ENCODE results near the gene FEZ2.

The FEZ2 gene

GRCh38 chr2:36561237-36561944, 36.6 kb downstream of the FEZ2 start:
- DNase-seq = peak in 1 of 14 donors; percentile 24

GRCh38 chr2:36560726-36561125, 37.2 kb downstream of the FEZ2 start:
- no peak for DNase-seq

GRCh38 chr2:36559221-36559942, 38.6 kb downstream of the FEZ2 start:
- no peak for DNase-seq

GRCh38 chr2:36556842-36557241, 41.1 kb downstream of the FEZ2 start:
- DNase-seq = no peak

- DNase-seq = no peak
These were observed 42.2 kb downstream of the FEZ2 start for GRCh38 chr2:36555789-36556188.

- no peak for DNase-seq
These were observed 43.4 kb downstream of the FEZ2 start for GRCh38 chr2:36554531-36554930.

GRCh38 chr2:36553683-36554082, 44.3 kb downstream of the FEZ2 start:
- no peak for DNase-seq

GRCh38 chr2:36550006-36550405, 48.0 kb downstream of the FEZ2 start:
- no peak for DNase-seq

GRCh38 chr2:36549165-36549574, 48.8 kb downstream of the FEZ2 start:
- DNase-seq = no peak

GRCh38 chr2:36547906-36548305, 50.1 kb downstream of the FEZ2 start:
- DNase-seq = no peak

- DNase-seq = no peak
These were observed 52.0 kb downstream of the FEZ2 start for GRCh38 chr2:36545871-36546416.

- no peak for DNase-seq
These were observed 53.2 kb downstream of the FEZ2 start for GRCh38 chr2:36544638-36545338.

- DNase-seq = no peak
These were observed 55.9 kb downstream of the FEZ2 start for GRCh38 chr2:36541891-36542595.

- no peak for DNase-seq
These were observed 56.8 kb downstream of the FEZ2 start for GRCh38 chr2:36540986-36541754.

- no peak for DNase-seq
These were observed 58.3 kb downstream of the FEZ2 start for GRCh38 chr2:36539631-36540030.

GRCh38 chr2:36538335-36538734, 59.6 kb downstream of the FEZ2 start:
- no peak for DNase-seq

GRCh38 chr2:36536776-36537175, 61.2 kb downstream of the FEZ2 start:
- DNase-seq = no peak

GRCh38 chr2:36535099-36535498, 62.9 kb downstream of the FEZ2 start:
- DNase-seq = no peak

- DNase-seq = no peak
These were observed 63.6 kb downstream of the FEZ2 start for GRCh38 chr2:36534275-36534799.

- no peak for DNase-seq
These were observed 67.0 kb downstream of the FEZ2 start for GRCh38 chr2:36530983-36531354.

- DNase-seq = no peak
These were observed 67.6 kb downstream of the FEZ2 start for GRCh38 chr2:36530178-36530982.

Data from C1 segment of cervical spinal cord (tissue), 14 donors.